COLO668 (cell line): ENCODE measurements around the gene S100A3.
A peak's percentile ranks its signal among the peaks of the same experiment; 100 is the strongest.
"Not testable (repeated sequence)": the region's sequence is repeated elsewhere in the genome, so short reads cannot be mapped to it uniquely, and the experiment has no call there.

Experiments
- DNase-seq: peaks from one replicate; lab custom pipeline; 2025; ENCODE audit not compliant: unreplicated experiment; lab: John Stamatoyannopoulos, UW

Gene S100A3

GRCh38 chr1:153570874-153571273, 21.8 kb upstream of the S100A3 start:
- DNase-seq = peak; percentile 66

GRCh38 chr1:153569465-153569864, 20.4 kb upstream of the S100A3 start:
- DNase-seq = no peak

- peak; percentile 93 for DNase-seq
These were observed 19.5 kb upstream of the S100A3 start for GRCh38 chr1:153568367-153569099.

- peak; percentile 35 for DNase-seq
These were observed 18.7 kb upstream of the S100A3 start for GRCh38 chr1:153567621-153568366.

- DNase-seq = peak; percentile 98
These were observed 17.6 kb upstream of the S100A3 start for GRCh38 chr1:153566414-153567371.

GRCh38 chr1:153565529-153566374, 16.7 kb upstream of the S100A3 start, which contains the start of gene S100A2:
Gene S100A2, minus strand, starts transcription at chr1:153565844. Its CDS starts 1,967 bp downstream, at chr1:153563877.
- DNase-seq = peak; percentile 91

- no peak for DNase-seq
These were observed 14.9 kb upstream of the S100A3 start for GRCh38 chr1:153563991-153564390.

GRCh38 chr1:153563483-153563901, 14.4 kb upstream of the S100A3 start:
- no peak for DNase-seq

GRCh38 chr1:153562021-153562420, 13.0 kb upstream of the S100A3 start:
- DNase-seq = not testable (repeated sequence)

- no peak for DNase-seq
These were observed 12.5 kb upstream of the S100A3 start for GRCh38 chr1:153561466-153561985.

GRCh38 chr1:153560771-153561465, 11.9 kb upstream of the S100A3 start:
- no peak for DNase-seq

GRCh38 chr1:153560241-153560640, 11.2 kb upstream of the S100A3 start:
- DNase-seq = no peak

- DNase-seq = no peak
These were observed 8.8 kb upstream of the S100A3 start for GRCh38 chr1:153557877-153558276.

- no peak for DNase-seq
These were observed 7.3 kb upstream of the S100A3 start for GRCh38 chr1:153556348-153556747.

- no peak for DNase-seq
These were observed 4.9 kb upstream of the S100A3 start for GRCh38 chr1:153553830-153554541.

GRCh38 chr1:153553096-153553495, 4.0 kb upstream of the S100A3 start:
- no peak for DNase-seq

GRCh38 chr1:153552335-153552734, 3.3 kb upstream of the S100A3 start:
- no peak for DNase-seq

- no peak for DNase-seq
These were observed 1.9 kb upstream of the S100A3 start for GRCh38 chr1:153550827-153551500.
